ENCODE results near the gene AGBL1. TPM values are rescaled to one million over a fixed set of nuclear protein-coding genes. Genes with fewer than 3 reads are reported as not detected.

Gene AGBL1
- total and polyA plus RNA-seq, 2 experiments from 2014 or later: 0.03 TPM; not detected in 1

- Histone ChIP-seq H3K4me3 (no peak overlapping the region), H3K4me1 (ENCODE audit: insufficient read depth) (no peaks in the 10 kb centered on the region), H3K27ac (ENCODE audit: low read depth) (no peak overlapping the region), H4K20me1 (replicated peaks; ENCODE audit: insufficient read depth) (no peaks in the 10 kb centered on the region), H3F3A (replicated peaks; ENCODE audit: low read depth) (no peaks in the 10 kb centered on the region), H3K36me3 (ENCODE audit: insufficient read depth) (no peaks in the 10 kb centered on the region), H3K4me2 (no peak overlapping the region), H2AFZ (no peak overlapping the region), H3K9me2 (ENCODE audit: insufficient read depth) (0 out of 2 replicates have a peak, but pooled peaks cover 5% of the 10 kb centered on the region), H3K27me3 (ENCODE audit: insufficient read depth) (no peaks in the 10 kb centered on the region), H3K79me2 (replicated peaks; ENCODE audit: insufficient read depth) (no peaks in the 10 kb centered on the region)
- Mint-ChIP-seq H3K36me3 (ENCODE audit: low read depth) (no peaks in the 10 kb centered on the region), H3K9me3 (no peaks in the 10 kb centered on the region), H3K27me3 (ENCODE audit: insufficient read depth, low read depth, poor library complexity) (no peaks in the 10 kb centered on the region), H3K4me1 (no peaks in the 10 kb centered on the region), H3K27ac (no peak overlapping the region), H3K4me3 (no peak overlapping the region)
- no peak for DNase-seq (ENCODE audit: low spot score)
- TF ChIP-seq STAT1 (IDR thresholded peaks at IDR 0.05; ENCODE audit: unreplicated experiment) (no peak), ETS1 (IDR thresholded peaks at IDR 0.05) (no peak), JUNB (IDR thresholded peaks at IDR 0.05; ENCODE audit: unreplicated experiment) (no peak), CREB1 (CRISPR knock-in tag; IDR thresholded peaks at IDR 0.05; ENCODE audit: low read depth) (no peak), CTCF (conservative IDR thresholded peaks at IDR 0.05; ENCODE audit: low read depth in 2 of 2) (no peak), ZNF462 (CRISPR knock-in tag; IDR thresholded peaks at IDR 0.05) (no peak), REST (IDR thresholded peaks at IDR 0.05; ENCODE audit: unreplicated experiment) (no peak), EZH2 (IDR thresholded peaks at IDR 0.05; ENCODE audit: low read depth, unreplicated experiment) (no peak), NANOG (IDR thresholded peaks at IDR 0.05; ENCODE audit: borderline replicate concordance) (no peak), ZNF331 (CRISPR knock-in tag; IDR thresholded peaks at IDR 0.05; ENCODE audit: low read depth) (no peak), ZNF114 (CRISPR knock-in tag; IDR thresholded peaks at IDR 0.05) (no peak), EZH2phosphoT487 (IDR thresholded peaks at IDR 0.05; ENCODE audit: unreplicated experiment) (no peak), POLR2AphosphoS5 (IDR thresholded peaks at IDR 0.05; ENCODE audit: low read depth) (no peak)
- ATAC-seq: no peak
These were observed 778.0 kb downstream of the AGBL1 start for GRCh38 chr15:86857701-86858100.

Measured in GM23338 (cell line).